KMS-11 (cell line): ENCODE measurements around the gene MCM9.

Experiments
- H2AFZ ChIP-seq: fragments of 200-600 bp; sonication (generic); 2 replicates; pipeline ENCODE4 v1.6.1; 2016; ENCODE audit warnings: antibody characterized with exemption, mixed run types, low read depth
- H3K27ac ChIP-seq: fragments of 200-600 bp; sonication (generic); 2 replicates; pipeline ENCODE4 v1.6.1; 2016; ENCODE audit warnings: mild to moderate bottlenecking, mixed run types
- H3K27me3 ChIP-seq: fragments of 200-600 bp; sonication (generic); 2 replicates; pipeline ENCODE4 v1.6.1; 2017; ENCODE audit warnings: mild to moderate bottlenecking, low read depth, mixed run types, moderate library complexity; ENCODE audit not compliant: insufficient read depth
- H3K36me3 ChIP-seq: fragments of 200-600 bp; sonication (generic); 2 replicates; pipeline ENCODE4 v1.6.1; 2017; ENCODE audit warnings: mild to moderate bottlenecking, mixed run types; ENCODE audit not compliant: insufficient read depth
- H3K4me1 ChIP-seq: fragments of 200-600 bp; sonication (generic); 2 replicates; pipeline ENCODE4 v1.6.1; 2016; ENCODE audit warnings: mild to moderate bottlenecking, low read depth, mixed run types; ENCODE audit not compliant: poor library complexity, severe bottlenecking
- H3K4me2 ChIP-seq: fragments of 200-600 bp; sonication (generic); 2 replicates; pipeline ENCODE4 v1.7.0; 2016; ENCODE audit warnings: mild to moderate bottlenecking, mixed run types
- H3K4me3 ChIP-seq: fragments of 200-600 bp; sonication (generic); IDR thresholded peaks from 2 replicates; pipeline ENCODE4 v1.6.1; 2017; ENCODE audit warnings: low read depth, low read length, mixed read lengths; ENCODE audit not compliant: insufficient read depth
- H3K79me2 ChIP-seq: fragments of 200-600 bp; sonication (generic); 2 replicates; pipeline ENCODE4 v1.6.1; 2016; ENCODE audit warnings: low read depth, mixed run types; ENCODE audit not compliant: insufficient read depth
- H3K9ac ChIP-seq: fragments of 200-600 bp; sonication (generic); 2 replicates; pipeline ENCODE4 v1.6.1; 2016; ENCODE audit warnings: mild to moderate bottlenecking, mixed run types
- H4K20me1 ChIP-seq: fragments of 200-600 bp; sonication (generic); 2 replicates; pipeline ENCODE4 v1.6.1; 2016; ENCODE audit warnings: mild to moderate bottlenecking, mixed run types; ENCODE audit not compliant: insufficient read depth
- CTCF ChIP-seq: fragments of 200-600 bp; sonication (generic); conservative IDR thresholded peaks from 2 replicates; pipeline ENCODE4 v1.6.1; 2017; ENCODE audit warnings: low read depth, mild to moderate bottlenecking, antibody characterized with exemption, low read length, moderate library complexity, mixed read lengths

MCM9 gene

DNA sequence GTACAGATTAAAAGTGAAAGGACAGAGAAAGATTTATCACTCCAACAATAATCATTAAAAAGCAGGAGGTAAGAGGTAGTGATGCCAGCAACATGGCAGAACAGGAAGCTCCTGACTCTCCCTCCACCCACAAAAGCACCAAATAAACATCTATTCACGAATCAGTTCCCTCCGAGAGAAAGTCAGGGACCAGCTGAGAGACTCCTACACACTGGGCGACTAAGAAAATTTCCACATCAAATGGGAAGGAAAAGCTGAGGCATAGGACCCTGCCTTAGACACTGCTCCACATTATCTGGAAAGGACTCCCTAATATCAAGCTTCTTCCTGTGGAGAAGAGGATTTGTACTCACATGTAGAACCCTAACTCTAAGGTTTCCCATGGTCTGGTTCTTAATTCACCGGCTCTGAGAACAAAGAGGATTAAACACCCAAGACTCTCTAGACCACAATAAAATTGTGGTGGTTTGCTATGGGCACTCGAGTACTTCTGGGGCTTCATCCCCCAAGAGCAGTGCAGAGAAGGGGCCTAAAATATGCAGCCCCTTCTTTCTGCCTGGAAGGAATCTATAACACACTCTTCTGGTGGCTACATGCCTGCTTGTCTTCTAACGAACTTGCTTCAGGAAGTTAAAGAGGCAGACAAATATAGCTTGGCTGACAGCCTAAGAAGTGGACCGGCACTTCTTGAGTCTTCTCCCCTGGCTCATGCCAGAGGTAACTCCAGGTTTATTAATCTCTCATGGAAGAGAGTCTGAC, 70.4 kb downstream of the MCM9 start:
- no peak overlapping the region for H3K27ac ChIP-seq
- no peak overlapping the region for H3K9ac ChIP-seq
- H4K20me1 ChIP-seq, result no peaks in the 10 kb centered on the region
- no peak for TF ChIP-seq CTCF
- no peak overlapping the region for H2AFZ ChIP-seq
- no peak overlapping the region for H3K4me2 ChIP-seq
- H3K27me3 ChIP-seq, result no peaks in the 10 kb centered on the region
- H3K36me3 ChIP-seq, result no peaks in the 10 kb centered on the region
- H3K79me2 ChIP-seq, result no peaks in the 10 kb centered on the region
- H3K4me1 ChIP-seq, result no peaks in the 10 kb centered on the region
- H3K4me3 ChIP-seq, result no peak overlapping the region

DNA sequence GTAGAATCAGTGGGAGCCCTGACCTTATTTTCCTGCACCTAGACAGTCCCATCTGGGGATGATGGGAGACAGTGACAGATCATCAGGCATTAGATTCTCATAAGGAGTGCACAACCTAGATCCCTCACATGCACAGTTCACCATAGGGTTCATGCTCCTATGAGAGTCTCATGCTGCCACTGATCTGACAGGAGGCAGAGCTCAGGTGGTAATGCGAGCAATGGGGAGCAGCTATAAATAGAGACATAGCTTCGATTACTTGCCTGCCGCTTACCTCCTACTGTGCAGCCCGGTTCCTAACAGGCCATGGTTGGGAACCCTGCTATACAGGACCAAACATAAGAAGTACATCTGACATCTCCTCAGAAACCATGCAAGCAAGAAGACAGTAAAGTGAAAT, 72.5 kb downstream of the MCM9 start:
- Histone ChIP-seq H3K4me1 (no peaks in the 10 kb centered on the region), H3K27me3 (no peaks in the 10 kb centered on the region), H3K9ac (no peak overlapping the region), H3K36me3 (no peaks in the 10 kb centered on the region), H3K4me3 (no peak overlapping the region), H4K20me1 (no peaks in the 10 kb centered on the region), H3K27ac (no peak overlapping the region), H3K79me2 (no peaks in the 10 kb centered on the region), H2AFZ (no peak overlapping the region), H3K4me2 (no peak overlapping the region)
- TF ChIP-seq CTCF, result no peak

DNA sequence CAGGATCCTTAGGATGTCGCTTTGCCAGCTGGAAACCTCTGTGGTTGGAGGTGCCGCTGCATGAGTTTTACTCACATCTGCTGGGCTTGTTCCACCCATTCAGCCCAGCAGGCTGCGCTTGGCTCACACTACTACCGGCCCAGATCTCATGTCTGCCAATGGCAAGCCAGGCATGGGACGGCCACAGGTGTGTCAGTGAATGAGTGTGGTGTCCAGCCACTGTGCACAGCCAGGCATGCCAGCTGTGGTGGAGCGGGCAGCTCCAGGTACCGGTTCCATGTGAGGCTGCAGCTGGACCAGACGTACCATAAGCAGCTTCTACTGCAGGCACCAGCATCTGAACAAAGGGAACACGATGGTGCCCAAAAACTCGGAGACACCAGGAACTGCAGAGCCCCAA, 74.1 kb downstream of the MCM9 start:
- Histone ChIP-seq H3K4me1 (no peaks in the 10 kb centered on the region), H3K9ac (no peak overlapping the region), H4K20me1 (no peaks in the 10 kb centered on the region), H2AFZ (no peak overlapping the region), H3K27ac (no peak overlapping the region), H3K36me3 (no peaks in the 10 kb centered on the region), H3K4me2 (no peak overlapping the region), H3K4me3 (no peak overlapping the region), H3K79me2 (no peaks in the 10 kb centered on the region), H3K27me3 (no peaks in the 10 kb centered on the region)
- no peak for TF ChIP-seq CTCF

- H3K36me3 ChIP-seq, result no peaks in the 10 kb centered on the region
- H3K27ac ChIP-seq, result no peak overlapping the region
- H3K4me2 ChIP-seq, result no peak overlapping the region
- TF ChIP-seq CTCF, result no peak
- H3K4me3 ChIP-seq, result no peak overlapping the region
- H2AFZ ChIP-seq, result no peak overlapping the region
- H3K9ac ChIP-seq, result no peak overlapping the region
- no peaks in the 10 kb centered on the region for H3K79me2 ChIP-seq
- no peaks in the 10 kb centered on the region for H4K20me1 ChIP-seq
- H3K4me1 ChIP-seq, result no peaks in the 10 kb centered on the region
- H3K27me3 ChIP-seq, result no peaks in the 10 kb centered on the region
These were observed 74.6 kb downstream of the MCM9 start for GRCh38 chr6:118860363-118860762.
